22Rv1 (cell line): ENCODE measurements around the gene ABHD17C.

ENCODE experiments used
- CTCF ChIP-seq: fragments of 450-650 bp; IDR thresholded peaks from 2 replicates; pipeline ENCODE4 v1.5.1; 2017; ENCODE audit warnings: mild to moderate bottlenecking
- ZFX ChIP-seq: fragments of 450-650 bp; IDR thresholded peaks from 2 replicates; pipeline ENCODE4 v1.6.1; 2017; ENCODE audit warnings: antibody characterized with exemption, borderline replicate concordance

DNA sequence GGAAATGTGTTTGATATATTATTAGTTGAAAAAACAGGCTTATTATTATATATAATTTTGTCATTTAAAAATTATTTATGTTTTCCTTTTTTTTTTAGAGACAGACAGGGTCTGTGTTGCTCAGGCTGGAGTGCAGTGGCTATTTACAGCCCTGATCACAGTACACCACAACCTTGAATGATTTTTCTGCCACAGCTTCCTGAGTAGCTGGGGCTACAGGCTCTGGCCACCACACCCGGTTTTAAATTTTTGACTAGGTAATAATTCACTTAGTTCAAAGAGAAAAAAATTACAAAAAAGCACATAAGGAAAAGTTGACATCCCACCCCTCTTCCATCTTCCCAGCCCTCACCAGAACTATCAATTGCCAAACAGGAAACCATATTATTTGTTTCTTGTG, 79.4 kb downstream of the ABHD17C start:
- TF ChIP-seq ZFX (no peak), CTCF (no peak)
